ENCODE measurements around the gene PTBP2.

GRCh38 chr1:96837057-96837780 lies 115.6 kb downstream of the PTBP2 start:
- TF ChIP-seq GATA3 (IDR thresholded peaks at IDR 0.05; ENCODE audit: low read depth, low read length) = no peak
- TF ChIP-seq GATA2 (IDR thresholded peaks at IDR 0.05; ENCODE audit: low read depth, low read length) = no peak

Measured in SH-SY5Y (cell line).